Occipital lobe (tissue), 2 donors: ENCODE data around the gene CSPG5. TPM values are rescaled to one million over a fixed set of nuclear protein-coding genes. Genes with fewer than 3 reads are reported as not detected.

Experiments
- small RNA-seq: library from RNA; depleted of rRNA; stranded (forward); fragments of <200 nt; gene quantifications from one replicate; pipeline ENCODE3, GENCODE V24; 2014
- total RNA-seq: library from RNA; depleted of rRNA; stranded (reverse); fragments of >200 nt; gene quantifications from one replicate; pipeline ENCODE4 v1.2.3, GENCODE V29; 2014

CSPG5 gene
- total RNA-seq, 1 donor from 2014 or later = 131 TPM

Small RNA genes within 50 kb of the gene (small RNA-seq; reads per million reads assigned to genes)
- not detected for gene RN7SL870P

Other genes starting within 250 kb of the CSPG5 start
- gene PTPN23, start 197.8 kb downstream of the CSPG5 start, total RNA-seq = 17.5 TPM
- gene SCAP, start 102.9 kb downstream of the CSPG5 start, total RNA-seq = 82.0 TPM
- 23.4 TPM for gene ELP6, start 65.2 kb downstream of the CSPG5 start, total RNA-seq
- gene SMARCC1, start 203.0 kb upstream of the CSPG5 start, total RNA-seq = 104 TPM
- gene DHX30, start 224.3 kb upstream of the CSPG5 start, total RNA-seq = 69.1 TPM